Measurements from ENCODE around the gene LRRC40.

DNA sequence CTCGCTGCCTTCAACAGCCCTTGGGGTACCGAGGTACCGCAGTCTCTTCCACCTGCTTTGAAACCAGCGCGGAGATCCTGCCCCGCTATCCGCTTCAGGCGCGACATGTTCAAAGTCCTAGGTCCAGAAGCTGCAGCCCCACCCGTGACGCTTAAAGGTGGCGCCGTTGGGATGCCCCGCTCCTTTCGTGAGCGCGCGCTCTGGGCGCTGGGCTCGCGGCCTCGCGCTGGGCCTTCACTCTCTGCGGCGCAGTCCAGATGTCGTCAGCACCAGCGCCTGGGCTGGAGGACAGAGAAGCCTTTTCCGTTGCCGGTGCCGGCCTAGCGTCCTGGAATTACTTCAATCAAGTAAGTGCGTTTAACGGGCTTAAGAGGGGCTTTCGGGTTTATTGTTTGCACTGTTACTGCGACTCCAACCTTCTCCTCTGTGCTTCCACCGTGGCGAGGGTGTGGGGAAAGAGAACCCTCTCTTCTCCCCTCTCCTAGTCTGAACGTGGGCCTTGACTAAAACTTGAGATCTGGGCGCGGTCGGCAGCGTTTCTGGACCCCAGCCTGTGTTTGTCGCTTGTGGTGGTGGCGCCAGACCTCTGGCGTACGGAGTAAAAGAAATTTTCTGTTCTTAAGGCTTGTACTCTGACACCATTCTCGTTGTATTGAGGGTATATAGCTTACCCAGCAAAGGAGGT lies at the start of gene LRRC40:
- TF ChIP-seq, protein P1, sequence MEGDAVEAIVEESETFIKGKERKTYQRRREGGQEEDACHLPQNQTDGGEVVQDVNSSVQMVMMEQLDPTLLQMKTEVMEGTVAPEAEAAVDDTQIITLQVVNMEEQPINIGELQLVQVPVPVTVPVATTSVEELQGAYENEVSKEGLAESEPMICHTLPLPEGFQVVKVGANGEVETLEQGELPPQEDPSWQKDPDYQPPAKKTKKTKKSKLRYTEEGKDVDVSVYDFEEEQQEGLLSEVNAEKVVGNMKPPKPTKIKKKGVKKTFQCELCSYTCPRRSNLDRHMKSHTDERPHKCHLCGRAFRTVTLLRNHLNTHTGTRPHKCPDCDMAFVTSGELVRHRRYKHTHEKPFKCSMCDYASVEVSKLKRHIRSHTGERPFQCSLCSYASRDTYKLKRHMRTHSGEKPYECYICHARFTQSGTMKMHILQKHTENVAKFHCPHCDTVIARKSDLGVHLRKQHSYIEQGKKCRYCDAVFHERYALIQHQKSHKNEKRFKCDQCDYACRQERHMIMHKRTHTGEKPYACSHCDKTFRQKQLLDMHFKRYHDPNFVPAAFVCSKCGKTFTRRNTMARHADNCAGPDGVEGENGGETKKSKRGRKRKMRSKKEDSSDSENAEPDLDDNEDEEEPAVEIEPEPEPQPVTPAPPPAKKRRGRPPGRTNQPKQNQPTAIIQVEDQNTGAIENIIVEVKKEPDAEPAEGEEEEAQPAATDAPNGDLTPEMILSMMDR (IDR thresholded peaks at IDR 0.05), result no peak
- peak; percentile 90 to 98 (median 94) for TF ChIP-seq POLR2AphosphoS5 (IDR thresholded peaks at IDR 0.05)
- TF ChIP-seq POLR2A (IDR thresholded peaks at IDR 0.05), result peak in 2 of 4 donors; percentile 16 to 39
